Measurements from ENCODE around the gene PAXIP1.

DNA sequence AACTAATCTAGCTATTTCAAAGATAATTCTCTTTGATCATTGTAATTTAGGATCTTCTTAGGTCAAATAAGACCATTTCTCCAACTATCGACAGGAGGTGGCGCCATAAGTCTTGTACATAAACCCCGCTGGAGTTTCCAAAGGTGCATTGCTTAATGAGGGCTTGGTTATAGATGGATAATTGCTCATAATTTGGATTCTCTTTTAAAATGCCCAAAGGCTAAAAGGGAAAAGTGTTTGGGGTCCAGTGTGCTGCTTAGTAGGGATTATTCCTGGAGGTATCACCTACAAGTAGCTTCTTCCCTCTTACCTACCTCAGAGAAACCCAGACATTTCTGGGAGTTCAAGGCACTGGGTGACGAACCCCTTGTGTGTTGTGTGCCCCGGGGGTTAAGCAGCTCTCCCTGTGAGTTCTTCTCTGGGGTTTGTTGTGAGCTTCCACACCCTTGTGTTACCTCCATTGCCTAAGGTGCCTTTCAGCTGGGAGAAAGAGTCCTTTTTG lies 75.2 kb downstream of the PAXIP1 start:
- TF ChIP-seq TAF1 (IDR thresholded peaks at IDR 0.05; ENCODE audit: borderline replicate concordance, low read depth, low read length) (no peak), POLR2A (IDR thresholded peaks at IDR 0.05; ENCODE audit: low read depth, low read length) (no peak)
